ENCODE measurements around the gene ZCWPW1. TPM values are rescaled to one million over a fixed set of nuclear protein-coding genes. Genes with fewer than 3 reads are reported as not detected.

Gene ZCWPW1
- total and polyA plus RNA-seq, 7 donors = 1.2 to 9.4 (median 5.4) TPM

Other genes starting within 250 kb of the ZCWPW1 start
- gene PVRIG, start 208.8 kb downstream of the ZCWPW1 start, total RNA-seq = under 1 TPM in 3 of 4 donors, not detected in 1; 0.16 to 0.95 (median 0.36) TPM
- 10 to 100 TPM in 1 of 3 donors, under 1 TPM in 1, not detected in 1; 0.60 to 12.0 TPM for gene PVRIG, start 208.8 kb downstream of the ZCWPW1 start, polyA plus RNA-seq
- gene SPDYE3, start 121.0 kb downstream of the ZCWPW1 start, total RNA-seq = not detected
- gene SPDYE3, start 121.0 kb downstream of the ZCWPW1 start, polyA plus RNA-seq = under 1 TPM in 1 of 3 donors, not detected in 2; 0.16 TPM
- gene PILRB, start 70.6 kb downstream of the ZCWPW1 start, total RNA-seq = 10 to 100 TPM; 25.3 to 56.2 (median 44.4) TPM
- gene PILRB, start 70.6 kb downstream of the ZCWPW1 start, polyA plus RNA-seq = 10 to 100 TPM in 1 of 3 donors, 1 to 10 TPM in 2; 4.9 to 65.6 (median 7.2) TPM
- 10 to 100 TPM in 1 of 4 donors, 1 to 10 TPM in 3; 5.0 to 10.0 (median 5.9) TPM for gene PILRA, start 55.2 kb downstream of the ZCWPW1 start, total RNA-seq
- gene PILRA, start 55.2 kb downstream of the ZCWPW1 start, polyA plus RNA-seq = 1 to 10 TPM; 5.4 to 6.9 (median 5.5) TPM
- gene MEPCE, start 1.1 kb upstream of the ZCWPW1 start, total RNA-seq = 10 to 100 TPM; 20.0 to 29.7 (median 25.5) TPM
- 10 to 100 TPM; 18.0 to 32.1 (median 19.7) TPM for gene MEPCE, start 1.1 kb upstream of the ZCWPW1 start, polyA plus RNA-seq
- 10 to 100 TPM; 17.4 to 42.6 (median 35.2) TPM for gene PPP1R35, start 7.8 kb upstream of the ZCWPW1 start, total RNA-seq
- gene PPP1R35, start 7.8 kb upstream of the ZCWPW1 start, polyA plus RNA-seq = 10 to 100 TPM; 28.2 to 45.5 (median 31.4) TPM
- under 1 TPM in 1 of 4 donors, not detected in 3; 0.95 TPM for gene SPACDR, start 35.6 kb upstream of the ZCWPW1 start, total RNA-seq
- gene SPACDR, start 35.6 kb upstream of the ZCWPW1 start, polyA plus RNA-seq = under 1 TPM in 1 of 3 donors, not detected in 2; 0.63 TPM
- gene TSC22D4, start 50.5 kb upstream of the ZCWPW1 start, total RNA-seq = 10 to 100 TPM; 24.4 to 31.6 (median 28.5) TPM
- gene TSC22D4, start 50.5 kb upstream of the ZCWPW1 start, polyA plus RNA-seq = 10 to 100 TPM; 46.8 to 53.5 (median 51.1) TPM
- gene NYAP1, start 55.2 kb upstream of the ZCWPW1 start, total RNA-seq = 1 to 10 TPM; 1.1 to 1.5 (median 1.4) TPM
- gene NYAP1, start 55.2 kb upstream of the ZCWPW1 start, polyA plus RNA-seq = 1 to 10 TPM in 1 of 3 donors, under 1 TPM in 1, not detected in 1; 0.23 to 1.6 TPM
- gene AGFG2, start 110.5 kb upstream of the ZCWPW1 start, total RNA-seq = 10 to 100 TPM; 17.5 to 32.7 (median 20.2) TPM
- 10 to 100 TPM; 28.8 to 33.0 (median 30.7) TPM for gene AGFG2, start 110.5 kb upstream of the ZCWPW1 start, polyA plus RNA-seq
- gene SAP25, start 145.2 kb upstream of the ZCWPW1 start, total RNA-seq = 1 to 10 TPM in 2 of 4 donors, under 1 TPM in 1, not detected in 1; 0.71 to 2.5 (median 1.9) TPM
- 1 to 10 TPM in 1 of 3 donors, not detected in 2; 7.2 TPM for gene SAP25, start 145.2 kb upstream of the ZCWPW1 start, polyA plus RNA-seq
- gene LRCH4, start 157.4 kb upstream of the ZCWPW1 start, total RNA-seq = 10 to 100 TPM; 28.9 to 74.5 (median 42.9) TPM
- gene LRCH4, start 157.4 kb upstream of the ZCWPW1 start, polyA plus RNA-seq = 10 to 100 TPM; 28.2 to 92.3 (median 40.7) TPM
- 1 to 10 TPM in 1 of 4 donors, under 1 TPM in 2, not detected in 1; 0.27 to 2.8 (median 0.71) TPM for gene FBXO24, start 157.6 kb upstream of the ZCWPW1 start, total RNA-seq
- gene FBXO24, start 157.6 kb upstream of the ZCWPW1 start, polyA plus RNA-seq = 1 to 10 TPM in 1 of 3 donors, under 1 TPM in 2; 0.46 to 1.2 (median 0.95) TPM
- 10 to 100 TPM; 14.3 to 76.4 (median 21.4) TPM for gene PCOLCE, start 173.7 kb upstream of the ZCWPW1 start, total RNA-seq
- gene PCOLCE, start 173.7 kb upstream of the ZCWPW1 start, polyA plus RNA-seq = 10 to 100 TPM in 2 of 3 donors, 1 to 10 TPM in 1; 2.3 to 36.7 (median 10.8) TPM
- 10 to 100 TPM in 3 of 4 donors, 1 to 10 TPM in 1; 8.0 to 16.4 (median 12.0) TPM for gene MOSPD3, start 183.8 kb upstream of the ZCWPW1 start, total RNA-seq
- 10 to 100 TPM; 18.0 to 19.2 (median 18.7) TPM for gene MOSPD3, start 183.8 kb upstream of the ZCWPW1 start, polyA plus RNA-seq
- gene TFR2, start 212.8 kb upstream of the ZCWPW1 start, total RNA-seq = under 1 TPM in 1 of 4 donors, not detected in 3; 0.71 TPM
- 1 to 10 TPM in 1 of 3 donors, not detected in 2; 2.2 TPM for gene TFR2, start 212.8 kb upstream of the ZCWPW1 start, polyA plus RNA-seq
- under 1 TPM in 2 of 4 donors, not detected in 2; 0.68 to 0.71 TPM for gene ACTL6B, start 227.7 kb upstream of the ZCWPW1 start, total RNA-seq
- under 1 TPM in 1 of 3 donors, not detected in 2; 0.58 TPM for gene ACTL6B, start 227.7 kb upstream of the ZCWPW1 start, polyA plus RNA-seq
- gene GNB2, start 245.0 kb upstream of the ZCWPW1 start, total RNA-seq = 100 to 1,000 TPM; 133 to 199 (median 163) TPM
- gene GNB2, start 245.0 kb upstream of the ZCWPW1 start, polyA plus RNA-seq = 100 to 1,000 TPM; 230 to 286 (median 236) TPM